Progenitor cell of endocrine pancreas (in vitro differentiated cells): Measurements from ENCODE around the gene ZFR2. TPM values are rescaled to one million over a fixed set of nuclear protein-coding genes. Genes with fewer than 3 reads are reported as not detected.
A peak's percentile ranks its signal among the peaks of the same experiment; 100 is the strongest.

Source experiments
- DNase-seq: peaks from one replicate; pipeline ENCODE4 v3.0.0; 2021; ENCODE audit warnings: low spot score; ENCODE audit not compliant: unreplicated experiment
- H3K27ac Mint-ChIP-seq: 2 replicates; pipeline ENCODE4 v1.8.0; 2021; ENCODE audit warnings: mild to moderate bottlenecking, moderate library complexity, mixed read lengths
- H3K27me3 Mint-ChIP-seq: 2 replicates; pipeline ENCODE4 v1.8.0; 2021; ENCODE audit warnings: mixed read lengths
- H3K36me3 Mint-ChIP-seq: 2 replicates; pipeline ENCODE4 v1.8.0; 2022; ENCODE audit warnings: mixed read lengths; ENCODE audit not compliant: insufficient read depth
- H3K4me1 Mint-ChIP-seq: 2 replicates; pipeline ENCODE4 v1.8.0; 2021; ENCODE audit warnings: low read depth, mixed read lengths
- H3K4me3 Mint-ChIP-seq: 2 replicates; pipeline ENCODE4 v1.8.0; 2021; ENCODE audit warnings: low read depth, mild to moderate bottlenecking, moderate library complexity, mixed read lengths
- H3K9me3 Mint-ChIP-seq: 2 replicates; pipeline ENCODE4 v1.8.0; 2021; ENCODE audit warnings: low read depth, mixed read lengths
- total RNA-seq: library from RNA; stranded (reverse); gene quantifications from 2 replicates; pipeline ENCODE4 v1.2.1, GENCODE V29; 2021
- TF ChIP-seq, protein P1 (sequence below): fragments of 200-600 bp; sonication (generic); IDR thresholded peaks from one replicate; pipeline ENCODE4 v1.5.0; 2021; ENCODE audit warnings: antibody characterized with exemption, mild to moderate bottlenecking; ENCODE audit not compliant: unreplicated experiment

Gene ZFR2
- total RNA-seq, 1 donor from 2014 or later = 3.5 TPM

DNA sequence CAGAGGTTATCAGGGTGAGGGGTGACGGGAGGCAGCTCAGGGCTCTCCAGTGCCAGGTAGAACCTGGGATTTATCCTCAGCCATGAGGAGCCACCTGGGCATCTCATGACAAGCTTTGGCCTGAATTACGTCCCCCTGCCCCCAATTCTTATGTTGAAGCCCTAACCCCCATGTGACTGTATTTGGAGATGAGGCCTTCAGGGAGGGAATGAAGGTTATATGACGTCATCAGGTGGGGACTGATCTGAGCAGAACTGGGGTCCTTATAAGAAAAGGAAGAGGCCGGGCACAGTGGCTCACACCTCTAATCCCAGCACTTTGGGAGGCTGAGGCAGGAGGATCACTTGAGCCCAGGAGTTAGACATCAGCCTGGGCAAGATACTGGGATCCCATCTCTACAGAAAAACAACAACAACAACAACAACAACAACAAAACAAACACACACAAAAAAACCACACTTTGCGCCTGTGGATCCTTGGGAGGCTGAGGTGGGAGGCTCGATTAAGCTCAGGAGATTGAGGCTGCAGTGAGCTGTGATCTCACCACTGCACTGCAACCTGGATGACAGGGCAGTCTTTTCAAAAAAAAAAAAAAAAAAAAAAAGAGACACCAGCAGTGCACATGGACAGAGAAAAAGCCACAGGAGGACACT, 18.4 kb downstream of the ZFR2 start:
- H3K9me3 Mint-ChIP-seq = peaks cover 7% of the 10 kb centered on the region

DNA sequence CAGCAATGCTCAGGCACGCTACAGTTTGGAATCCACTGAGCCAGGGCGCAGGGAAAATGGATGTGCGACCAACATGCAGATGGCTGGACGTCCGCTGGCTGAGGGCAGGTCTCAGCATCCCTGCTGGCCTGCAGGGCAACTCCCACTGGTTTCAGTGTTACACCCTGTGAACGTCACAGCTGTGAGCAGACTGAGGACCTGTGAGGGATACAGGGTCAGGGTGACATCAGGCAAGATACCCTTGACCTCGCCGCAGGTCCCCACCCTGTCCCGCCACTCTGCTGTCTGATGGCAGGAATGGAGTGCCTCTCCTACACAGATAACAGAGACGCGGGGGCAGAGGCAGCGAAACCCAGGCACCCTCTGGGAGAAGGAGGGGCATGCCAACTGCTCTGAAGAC, 19.1 kb downstream of the ZFR2 start:
- no peak for DNase-seq
- Mint-ChIP-seq H3K9me3 (peaks cover 7% of the 10 kb centered on the region), H3K36me3 (peaks cover 4% of the 10 kb centered on the region), H3K27ac (no peak overlapping the region), H3K4me3 (no peak overlapping the region), H3K27me3 (no peaks in the 10 kb centered on the region), H3K4me1 (peaks cover 5% of the 10 kb centered on the region)
- TF ChIP-seq, protein P1, sequence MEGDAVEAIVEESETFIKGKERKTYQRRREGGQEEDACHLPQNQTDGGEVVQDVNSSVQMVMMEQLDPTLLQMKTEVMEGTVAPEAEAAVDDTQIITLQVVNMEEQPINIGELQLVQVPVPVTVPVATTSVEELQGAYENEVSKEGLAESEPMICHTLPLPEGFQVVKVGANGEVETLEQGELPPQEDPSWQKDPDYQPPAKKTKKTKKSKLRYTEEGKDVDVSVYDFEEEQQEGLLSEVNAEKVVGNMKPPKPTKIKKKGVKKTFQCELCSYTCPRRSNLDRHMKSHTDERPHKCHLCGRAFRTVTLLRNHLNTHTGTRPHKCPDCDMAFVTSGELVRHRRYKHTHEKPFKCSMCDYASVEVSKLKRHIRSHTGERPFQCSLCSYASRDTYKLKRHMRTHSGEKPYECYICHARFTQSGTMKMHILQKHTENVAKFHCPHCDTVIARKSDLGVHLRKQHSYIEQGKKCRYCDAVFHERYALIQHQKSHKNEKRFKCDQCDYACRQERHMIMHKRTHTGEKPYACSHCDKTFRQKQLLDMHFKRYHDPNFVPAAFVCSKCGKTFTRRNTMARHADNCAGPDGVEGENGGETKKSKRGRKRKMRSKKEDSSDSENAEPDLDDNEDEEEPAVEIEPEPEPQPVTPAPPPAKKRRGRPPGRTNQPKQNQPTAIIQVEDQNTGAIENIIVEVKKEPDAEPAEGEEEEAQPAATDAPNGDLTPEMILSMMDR = no peak

More for the DNA sequence above, 18.4 kb downstream of the ZFR2 start:
- no peak overlapping the region for H3K27ac Mint-ChIP-seq
- peaks cover 4% of the 10 kb centered on the region for H3K36me3 Mint-ChIP-seq
- H3K27me3 Mint-ChIP-seq = no peaks in the 10 kb centered on the region
- TF ChIP-seq, protein P1 = no peak
- H3K4me3 Mint-ChIP-seq = no peak overlapping the region
- DNase-seq = no peak
- H3K4me1 Mint-ChIP-seq = peaks cover 5% of the 10 kb centered on the region

DNA sequence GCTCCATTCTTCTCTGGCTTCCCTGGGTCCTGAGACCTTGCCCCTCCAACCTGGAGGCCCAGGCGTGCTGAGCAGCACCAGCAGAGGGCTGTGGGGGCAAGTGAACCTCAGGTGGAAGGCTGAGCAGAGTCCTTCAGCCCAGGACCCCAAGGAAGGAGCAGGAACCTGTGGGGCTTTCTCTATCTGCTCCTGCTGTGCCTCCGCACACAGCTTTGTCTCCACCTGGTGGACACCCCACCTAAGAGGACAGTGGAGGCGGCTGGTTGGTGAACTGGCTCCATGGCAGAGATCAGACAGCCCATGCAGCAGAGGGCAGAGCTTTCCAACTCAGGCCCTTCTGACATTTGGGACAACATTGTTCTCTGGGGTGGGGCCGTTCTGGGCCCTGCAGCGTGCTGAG, 19.7 kb downstream of the ZFR2 start:
- H3K36me3 Mint-ChIP-seq = peaks cover 4% of the 10 kb centered on the region
- DNase-seq = no peak
- H3K9me3 Mint-ChIP-seq = peaks cover 7% of the 10 kb centered on the region
- H3K27me3 Mint-ChIP-seq = no peaks in the 10 kb centered on the region
- peaks cover 5% of the 10 kb centered on the region for H3K4me1 Mint-ChIP-seq
- TF ChIP-seq, protein P1 = peak; percentile 60
- H3K27ac Mint-ChIP-seq = no peak overlapping the region
- no peak overlapping the region for H3K4me3 Mint-ChIP-seq

DNA sequence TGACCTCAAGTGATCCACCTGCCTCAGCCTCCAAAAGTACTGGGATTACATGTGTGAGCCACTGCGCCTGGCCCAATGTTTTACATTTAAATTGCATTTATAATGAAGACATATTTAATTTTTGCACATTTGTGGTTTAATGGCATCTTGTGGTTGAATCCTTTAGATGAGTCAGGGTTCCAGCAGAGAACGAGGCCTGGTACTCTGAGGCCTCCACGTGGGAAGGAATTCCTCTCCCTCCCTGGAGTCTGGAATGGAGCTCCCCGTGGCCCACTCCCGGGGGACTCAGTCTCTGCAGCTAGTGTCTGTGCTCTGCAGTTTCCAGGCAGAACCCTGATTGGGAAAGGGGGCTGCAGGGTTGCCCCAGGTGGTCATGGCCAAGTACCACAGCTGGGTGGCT, 24.2 kb downstream of the ZFR2 start:
- Mint-ChIP-seq H3K4me1 (peaks cover 5% of the 10 kb centered on the region), H3K27ac (no peak overlapping the region), H3K27me3 (peaks cover 3% of the 10 kb centered on the region), H3K36me3 (no peaks in the 10 kb centered on the region), H3K4me3 (no peak overlapping the region), H3K9me3 (peaks cover 5% of the 10 kb centered on the region)
- DNase-seq = no peak
- TF ChIP-seq, protein P1 = no peak

DNA sequence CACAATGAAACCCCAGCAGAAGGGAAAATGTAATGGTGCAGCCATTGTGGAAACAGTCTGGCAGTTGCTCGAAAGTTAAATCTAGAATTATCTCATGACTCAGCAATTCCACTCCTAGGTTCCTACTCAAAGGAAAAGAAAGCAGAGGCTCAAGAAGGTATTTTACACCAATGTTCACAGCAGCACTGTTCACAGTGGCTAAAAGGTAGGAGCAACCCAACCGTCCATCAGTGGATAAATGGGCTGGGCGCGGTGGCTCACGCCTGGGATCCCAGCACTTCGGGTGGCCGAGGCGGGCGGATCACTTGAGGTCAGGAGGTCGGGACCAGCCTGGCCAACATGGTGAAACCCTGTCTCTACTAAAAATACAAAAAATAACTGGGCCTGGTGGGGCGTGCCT, 25.9 kb downstream of the ZFR2 start:
- DNase-seq = no peak
- TF ChIP-seq, protein P1 = no peak
- no peaks in the 10 kb centered on the region for H3K36me3 Mint-ChIP-seq
- H3K27me3 Mint-ChIP-seq = peaks cover 4% of the 10 kb centered on the region
- peaks cover 5% of the 10 kb centered on the region for H3K9me3 Mint-ChIP-seq
- peaks cover 5% of the 10 kb centered on the region for H3K4me1 Mint-ChIP-seq
- no peak overlapping the region for H3K4me3 Mint-ChIP-seq
- no peak overlapping the region for H3K27ac Mint-ChIP-seq
